Activated CD4-positive, alpha-beta T cell treated with anti-CD3 and anti-CD28 coated beads, Interleukin-2, amount 50 U/mL, for 16 hours (primary cell): ENCODE data around the gene CAMTA1.

ENCODE experiments used
- DNase-seq: peaks from one replicate; pipeline ENCODE4 v3.0.0-alpha.2; 2020

CAMTA1 gene

DNA sequence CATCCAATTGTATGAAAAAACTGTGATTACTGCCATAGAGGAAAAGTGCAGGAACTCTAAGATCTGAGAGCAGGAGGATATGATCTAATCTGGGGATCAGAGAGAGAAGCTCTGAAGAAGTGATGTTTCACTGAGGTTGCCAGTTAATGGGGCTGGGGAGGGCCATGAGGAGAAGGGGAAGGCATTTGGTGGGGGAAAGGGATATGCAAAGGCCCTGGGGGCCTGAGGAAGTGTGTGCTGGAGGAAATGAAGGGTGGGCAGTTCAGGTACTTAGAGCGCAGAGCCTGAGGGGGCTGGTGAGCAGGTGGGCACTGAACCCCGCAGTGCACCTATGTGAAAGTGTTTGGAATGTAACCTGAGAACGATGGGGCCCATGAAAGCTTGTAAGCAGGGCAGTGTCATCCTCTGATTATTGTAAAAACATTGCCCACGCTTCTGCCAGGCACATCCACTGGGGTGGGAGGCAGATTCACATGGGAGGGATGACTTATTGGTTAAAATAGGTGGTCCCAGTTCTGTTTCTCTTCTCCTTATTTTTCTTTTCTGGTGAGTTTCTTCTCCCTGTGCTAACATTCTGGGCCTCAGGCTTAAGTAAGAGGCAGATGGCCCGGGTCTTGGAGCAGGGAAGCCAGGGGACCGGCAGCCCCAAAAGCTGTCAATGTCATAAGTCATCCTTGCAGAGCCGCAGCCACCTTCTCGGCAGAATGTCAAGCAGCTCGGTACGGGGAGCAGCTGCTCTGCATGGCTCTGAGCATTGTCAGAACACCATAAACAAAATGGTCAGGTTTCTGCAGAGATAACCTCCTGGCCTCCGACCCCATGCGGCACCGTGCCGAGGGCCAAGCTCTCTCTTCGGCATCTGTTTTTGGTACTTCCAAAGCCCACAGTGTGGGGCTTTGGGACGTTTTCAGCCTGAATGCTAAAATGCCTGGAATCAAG lies 493.8 kb downstream of the CAMTA1 start:
- DNase-seq: no peak

DNA sequence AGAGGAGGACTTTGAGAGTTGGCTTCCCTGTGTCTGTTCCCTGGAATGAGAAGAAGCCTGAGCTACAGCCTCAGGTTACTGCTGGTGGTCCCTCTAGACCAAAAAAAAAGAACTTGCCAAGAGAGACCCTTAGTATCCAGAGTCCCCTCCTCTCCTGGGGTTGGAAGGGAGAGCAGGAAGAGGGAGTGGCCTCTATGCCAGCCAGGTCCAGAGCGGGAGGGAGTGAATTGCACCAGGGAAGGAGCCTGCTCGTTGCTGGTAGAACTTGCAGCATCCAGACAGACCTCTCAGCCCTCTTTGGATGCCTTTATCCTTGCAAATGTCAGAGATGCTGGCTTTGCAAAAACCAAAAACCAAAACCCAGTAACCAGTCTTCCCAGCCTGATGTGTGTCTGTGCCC lies 494.5 kb downstream of the CAMTA1 start:
- DNase-seq: no peak

DNA sequence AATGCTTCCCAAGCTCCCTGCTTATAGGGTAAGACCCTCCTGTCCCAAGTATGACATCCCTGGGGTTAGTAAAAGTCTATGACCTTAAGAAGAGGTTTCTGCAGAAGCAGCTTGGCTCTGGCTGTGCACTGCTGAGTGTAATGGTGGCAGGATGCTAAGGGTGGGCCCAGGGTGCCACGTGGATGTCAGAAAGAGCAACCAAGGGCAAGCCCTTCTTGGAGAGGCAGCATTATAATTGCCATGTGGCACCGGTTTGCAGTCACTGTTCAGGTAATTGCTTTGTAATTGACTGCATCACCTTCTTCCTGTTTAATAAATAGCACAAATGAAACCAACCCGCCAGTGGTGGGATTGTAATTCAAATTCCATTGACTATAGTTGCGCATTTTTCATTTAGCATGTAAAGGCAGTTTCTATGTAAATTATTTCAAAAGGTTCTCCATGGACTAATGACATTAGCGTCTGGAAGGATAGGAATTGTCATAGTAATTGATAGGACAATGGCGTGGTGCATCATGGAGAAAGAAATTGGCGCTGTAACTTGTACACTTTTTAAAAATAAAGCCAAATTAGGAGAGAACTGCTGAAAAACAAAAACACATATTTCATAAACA lies 495.2 kb downstream of the CAMTA1 start:
- no peak for DNase-seq

DNA sequence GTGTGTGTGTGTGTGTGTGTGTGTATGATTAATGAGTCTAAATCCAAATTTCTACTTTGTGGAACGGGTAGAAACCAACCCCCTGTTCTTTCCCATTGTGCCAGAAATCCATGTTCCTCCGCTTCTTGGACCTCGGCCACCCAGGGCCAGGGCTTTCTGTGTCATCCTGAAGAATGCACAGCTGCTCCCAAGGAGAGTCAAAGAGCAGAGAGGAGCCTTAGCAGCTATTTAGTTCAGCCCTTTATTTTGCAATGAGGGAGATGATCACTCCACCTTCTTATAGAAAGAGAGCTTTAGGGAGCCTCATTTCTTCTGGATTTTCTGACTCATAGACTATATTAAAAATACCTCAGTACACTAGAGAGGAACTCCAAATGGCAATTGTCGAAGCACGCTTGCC lies 496.6 kb downstream of the CAMTA1 start:
- no peak for DNase-seq

DNA sequence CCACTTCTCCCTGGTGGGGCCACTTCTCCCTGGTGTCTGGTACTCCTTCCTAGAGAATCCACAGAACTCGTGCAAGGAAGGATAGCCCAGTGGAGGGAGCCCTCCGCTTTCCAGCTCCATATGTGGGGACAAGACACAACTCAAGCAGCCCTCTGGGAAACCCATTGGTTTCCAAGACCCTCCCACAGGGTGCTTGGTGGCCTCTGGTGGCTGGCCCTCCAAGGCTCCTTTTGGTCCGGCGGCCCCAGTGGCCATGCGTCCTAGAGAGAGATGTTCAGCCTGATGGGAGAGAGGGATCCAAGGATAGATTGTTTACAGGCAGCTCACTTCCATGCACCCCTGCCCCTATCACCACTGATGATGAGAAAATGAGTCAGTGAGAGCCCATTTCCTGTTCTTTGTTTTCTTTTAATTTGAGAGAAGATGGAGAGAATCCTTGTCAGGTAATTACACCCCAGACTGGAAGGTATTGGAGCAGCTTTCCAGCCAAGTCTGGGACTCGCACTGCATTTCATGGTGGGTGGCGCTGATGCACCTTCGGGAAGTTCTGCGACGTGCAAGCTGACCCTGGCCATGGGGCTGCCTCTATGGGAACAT lies 499.7 kb downstream of the CAMTA1 start:
- no peak for DNase-seq

DNA sequence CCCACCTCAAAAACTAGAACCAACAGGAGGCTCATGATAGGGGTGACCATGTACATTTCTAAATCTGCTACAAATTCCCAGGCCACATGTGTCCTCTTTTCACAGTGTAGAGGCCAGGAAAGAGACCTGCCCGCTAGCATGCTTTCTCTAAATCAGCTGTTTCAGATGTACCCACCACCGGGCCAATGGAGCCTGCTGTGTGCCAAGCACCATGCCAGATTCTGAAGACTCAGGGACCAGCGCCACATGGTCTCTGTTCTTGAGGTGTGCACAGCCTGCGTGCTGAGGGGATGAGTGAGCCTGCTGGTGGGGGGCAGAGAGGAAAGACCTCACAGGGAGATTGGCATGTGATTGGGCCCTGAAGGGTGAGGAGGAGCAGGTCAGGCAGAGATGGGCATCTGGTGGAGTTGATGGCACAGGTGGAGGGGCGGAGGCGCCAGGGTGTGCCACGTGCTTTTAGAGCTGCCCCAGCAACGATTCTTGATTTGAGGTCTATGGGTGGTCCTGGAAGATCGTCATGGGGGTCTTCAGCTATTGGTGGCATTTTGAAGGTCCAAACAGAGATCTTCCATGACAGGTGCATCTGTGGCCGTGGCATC lies 500.7 kb downstream of the CAMTA1 start:
- no peak for DNase-seq

DNA sequence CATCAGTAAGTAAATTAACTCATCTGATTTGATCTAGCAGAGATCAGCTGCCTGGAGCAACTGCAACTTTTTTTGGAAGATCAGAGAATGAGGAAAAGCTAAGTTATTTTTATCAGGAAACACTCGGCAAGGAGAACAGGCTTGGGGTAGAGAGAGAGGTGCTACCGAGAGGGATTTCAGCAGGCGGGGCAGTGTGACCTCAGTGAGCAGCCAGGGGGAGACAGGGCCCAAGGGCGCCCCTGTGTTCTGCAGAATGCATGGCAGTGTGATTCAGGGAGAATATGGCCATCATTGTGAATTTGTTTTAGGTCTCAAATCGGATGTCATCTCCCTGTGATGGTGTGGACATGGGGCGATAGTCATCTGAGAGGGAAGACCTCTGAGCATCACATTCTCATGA lies 501.8 kb downstream of the CAMTA1 start:
- no peak for DNase-seq

DNA sequence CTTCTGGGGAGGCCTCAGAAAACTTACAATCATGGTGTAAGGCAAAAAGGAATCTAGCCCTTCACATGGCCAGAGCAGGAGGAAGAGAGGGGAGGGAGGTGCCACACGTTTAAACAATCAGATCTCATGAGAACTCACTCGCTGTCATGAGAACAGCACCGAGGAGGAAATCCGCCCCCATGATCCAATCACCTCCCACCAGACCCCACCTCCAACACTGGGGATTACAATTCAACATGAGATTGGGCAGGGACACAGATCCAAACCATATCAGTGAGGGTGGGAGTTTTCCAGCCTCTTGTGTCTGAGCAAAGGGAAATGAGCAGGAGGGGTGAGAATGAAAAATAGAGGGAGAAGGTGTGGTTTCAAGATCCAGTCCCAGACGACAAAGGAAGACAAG lies 503.7 kb downstream of the CAMTA1 start:
- no peak for DNase-seq

DNA sequence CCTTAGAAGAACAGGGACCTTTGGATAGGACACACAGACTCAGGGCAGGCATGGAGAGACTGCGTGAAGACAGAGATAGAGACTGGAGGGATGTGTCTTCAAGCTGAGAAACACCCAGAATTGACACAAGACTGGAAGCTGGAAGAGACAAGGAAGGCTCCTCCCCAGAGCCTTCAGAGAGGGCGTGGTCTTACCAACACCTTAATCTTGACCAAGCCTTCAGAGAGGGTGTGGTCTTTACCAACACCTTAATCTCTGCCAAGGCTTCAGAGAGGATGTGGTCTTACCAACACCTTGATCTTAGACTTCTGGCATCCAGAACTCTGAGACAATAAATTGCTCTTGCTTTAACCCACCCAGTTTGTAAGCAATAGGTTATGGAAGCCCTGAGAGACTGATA lies 504.4 kb downstream of the CAMTA1 start:
- DNase-seq: no peak

DNA sequence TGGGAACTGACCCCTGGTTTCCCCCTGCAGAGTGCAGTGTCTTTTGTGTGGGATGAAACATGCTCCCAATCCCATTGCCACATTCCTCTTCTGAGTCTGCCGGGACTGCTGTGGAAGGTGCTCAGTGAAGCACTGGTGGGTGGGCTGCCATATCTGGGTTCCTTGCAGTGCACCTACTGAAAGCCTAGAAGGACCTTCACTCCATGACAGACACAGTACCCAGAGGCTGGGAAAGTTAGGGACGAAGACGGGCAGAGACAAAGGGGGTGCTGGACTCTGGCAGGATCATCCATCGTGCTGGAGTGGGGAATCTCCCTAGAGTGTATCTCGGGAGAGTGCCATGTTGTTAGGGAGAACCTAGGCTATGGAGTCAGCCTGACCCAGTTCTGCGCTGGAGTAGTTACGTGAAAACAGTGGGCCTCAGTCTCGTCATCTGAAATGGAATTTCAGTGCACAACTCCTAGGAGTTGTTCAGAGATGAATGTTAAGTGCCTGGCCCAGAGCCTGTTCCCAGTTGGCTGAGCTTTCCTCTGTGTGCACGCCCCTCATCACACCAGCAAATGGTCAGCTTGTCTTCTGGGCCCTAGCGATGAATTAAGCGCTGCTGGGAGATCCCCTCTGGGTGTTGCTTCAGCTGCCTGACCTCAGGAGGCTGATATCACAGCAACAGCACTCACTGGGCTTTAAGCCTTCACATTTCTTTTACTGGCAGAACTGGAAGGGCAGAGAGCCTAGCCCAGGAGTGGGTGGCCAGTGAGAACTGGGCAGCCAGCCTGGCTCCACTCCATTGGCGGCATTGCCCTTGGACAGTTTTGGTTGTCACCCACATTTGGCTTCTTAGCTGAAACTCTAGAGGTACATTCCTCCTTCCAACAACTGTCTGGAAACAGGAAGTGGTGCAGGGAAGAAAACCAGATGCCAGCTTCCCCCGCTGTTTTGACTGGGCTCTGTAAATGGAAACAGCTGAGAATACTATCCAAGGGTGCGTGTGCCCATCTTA lies 506.0 kb downstream of the CAMTA1 start:
- no peak for DNase-seq

DNA sequence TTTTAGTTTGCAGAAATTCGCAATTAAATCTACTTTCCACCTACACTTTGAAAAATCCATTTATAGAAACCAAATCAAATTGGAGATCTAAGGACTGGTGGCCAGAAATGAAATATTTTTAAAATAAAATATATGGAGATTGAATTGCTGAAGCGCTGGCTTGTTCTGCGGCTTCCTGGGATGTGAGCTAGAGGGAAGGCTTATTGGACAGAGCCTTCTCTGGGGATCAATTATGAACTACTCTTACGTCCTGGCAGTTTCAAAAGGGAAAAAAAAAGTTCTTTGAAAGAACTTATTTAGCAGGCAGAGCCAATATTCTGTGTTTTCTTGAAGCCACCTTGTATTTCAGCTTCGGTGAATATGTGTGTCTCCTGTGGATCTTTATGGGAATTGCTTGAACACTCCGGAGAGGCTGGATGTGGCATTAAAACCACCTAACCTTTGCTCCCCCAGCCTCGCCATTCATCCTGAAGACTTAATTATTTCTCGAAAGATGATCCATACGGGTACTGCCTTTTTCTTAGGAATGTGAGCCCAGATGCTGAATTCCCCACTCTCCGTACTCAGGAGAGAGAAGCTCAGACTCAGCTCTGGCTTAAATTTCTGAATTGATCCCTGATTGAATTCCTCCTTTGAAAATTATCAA lies 506.9 kb downstream of the CAMTA1 start:
- no peak for DNase-seq

DNA sequence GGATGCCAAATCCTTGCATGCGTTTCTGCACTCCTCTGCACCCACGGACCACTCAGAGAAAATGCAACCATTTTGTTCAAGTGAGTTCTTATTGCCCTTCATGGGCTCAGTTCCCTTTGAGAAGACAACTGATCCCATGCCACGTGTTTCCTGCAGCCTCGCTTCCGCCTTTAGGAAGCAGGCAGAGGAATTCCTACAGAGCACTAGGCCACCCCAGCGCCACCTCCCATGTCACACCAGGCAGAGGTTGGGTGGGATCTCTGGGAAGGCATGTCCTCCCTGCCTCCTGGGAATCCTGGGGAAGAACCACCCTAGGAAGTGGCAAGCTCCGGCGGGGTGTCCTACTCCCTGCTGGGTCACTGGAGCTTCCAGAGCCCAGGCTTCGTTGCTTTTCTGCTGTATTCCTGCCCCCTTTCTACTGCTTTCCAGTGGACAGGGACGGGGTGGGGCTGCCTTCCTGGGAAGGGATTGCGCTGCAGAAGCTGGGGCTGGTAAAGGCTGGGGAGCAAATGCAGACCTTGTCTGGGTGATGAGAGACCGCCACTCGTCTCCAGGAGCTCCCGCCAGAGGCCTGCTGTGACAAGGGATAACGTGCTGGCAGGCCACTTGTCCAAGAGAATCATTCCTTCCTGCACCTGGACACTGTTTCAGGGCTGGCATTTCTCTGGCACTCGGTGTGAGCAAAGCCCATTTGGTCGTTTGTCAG lies 507.6 kb downstream of the CAMTA1 start:
- no peak for DNase-seq

DNA sequence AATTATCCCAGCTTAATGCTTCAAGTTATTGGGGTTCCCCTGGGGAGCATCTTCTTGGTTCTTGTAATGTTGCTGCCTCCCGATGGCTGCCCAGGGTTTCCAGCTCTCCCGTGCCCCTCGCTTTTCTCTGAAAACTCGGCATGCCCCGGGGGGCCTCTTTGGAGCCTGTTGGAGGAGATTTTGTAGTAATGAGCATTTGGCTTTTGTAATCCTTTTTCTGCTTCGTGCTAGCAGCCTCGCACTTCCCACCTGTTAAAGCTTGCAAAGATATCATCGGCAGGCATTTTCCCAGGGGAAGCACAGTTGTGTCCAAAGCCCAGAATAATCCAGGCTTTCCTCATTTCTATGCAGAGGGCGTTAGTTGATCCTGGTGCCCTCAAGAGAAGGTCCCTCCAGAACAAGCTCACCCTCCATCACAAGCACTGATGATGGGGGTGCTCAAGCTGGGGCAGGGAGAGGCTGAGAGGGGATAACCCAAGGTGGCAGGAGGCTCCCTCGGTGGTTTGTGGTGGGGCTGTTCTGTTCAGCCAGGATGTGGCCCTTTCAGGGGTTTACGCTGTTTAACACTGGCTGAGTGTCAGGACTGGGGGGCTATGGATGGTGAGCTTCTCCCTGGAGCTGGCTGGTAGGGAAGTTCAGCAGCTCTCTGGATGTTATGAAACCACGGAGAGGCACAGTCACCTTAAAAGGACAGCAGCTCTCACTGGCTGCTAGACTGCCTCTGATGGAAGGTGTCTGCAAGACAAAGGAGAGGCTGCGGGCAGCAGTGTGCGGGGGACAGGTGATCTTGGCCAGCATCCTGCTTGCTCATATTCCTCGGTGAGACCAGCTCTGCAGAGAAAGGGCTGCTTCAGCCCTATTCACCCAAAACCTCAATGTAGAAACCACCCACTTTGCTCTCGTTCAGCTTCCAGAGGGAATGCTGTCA lies 508.7 kb downstream of the CAMTA1 start:
- DNase-seq: no peak

DNA sequence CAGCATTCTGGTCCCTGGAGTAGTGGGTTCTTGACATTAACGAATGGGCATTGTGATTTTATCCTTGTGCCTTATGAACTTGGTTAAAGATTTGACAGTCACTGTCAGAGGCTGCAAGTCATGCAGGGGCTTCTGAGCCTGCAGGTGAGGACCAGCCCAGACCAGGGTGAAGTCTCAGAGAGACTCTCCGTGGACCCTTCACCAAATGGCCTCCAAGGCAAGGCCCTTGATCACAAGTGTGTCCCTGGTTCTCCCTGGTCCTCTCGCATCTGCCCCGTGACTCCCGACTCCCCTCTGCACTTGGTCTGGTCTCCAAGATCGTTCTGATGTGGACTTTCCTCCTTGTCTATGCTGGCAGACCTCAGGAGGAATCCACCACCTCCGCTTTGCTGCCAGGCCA lies 509.4 kb downstream of the CAMTA1 start:
- DNase-seq: no peak

DNA sequence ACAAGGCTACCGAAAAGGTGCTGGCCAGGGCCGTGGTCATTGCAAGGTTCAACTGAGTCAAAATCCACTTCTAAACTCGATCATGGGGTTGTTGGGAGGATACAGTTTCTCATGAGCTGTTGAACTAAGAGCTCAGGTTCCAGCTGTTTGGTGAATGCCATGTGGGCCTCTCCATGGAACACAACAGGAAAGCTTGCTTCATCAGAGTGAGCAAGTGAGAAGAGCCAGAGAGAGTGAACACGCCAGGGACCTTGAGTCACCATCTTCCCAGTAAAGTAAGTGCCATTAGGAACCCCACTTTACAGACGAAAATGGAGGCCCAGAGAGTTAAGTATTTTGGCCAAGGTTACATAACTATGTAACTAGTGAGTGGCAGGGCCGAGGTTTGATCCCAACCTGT lies 510.7 kb downstream of the CAMTA1 start:
- no peak for DNase-seq

DNA sequence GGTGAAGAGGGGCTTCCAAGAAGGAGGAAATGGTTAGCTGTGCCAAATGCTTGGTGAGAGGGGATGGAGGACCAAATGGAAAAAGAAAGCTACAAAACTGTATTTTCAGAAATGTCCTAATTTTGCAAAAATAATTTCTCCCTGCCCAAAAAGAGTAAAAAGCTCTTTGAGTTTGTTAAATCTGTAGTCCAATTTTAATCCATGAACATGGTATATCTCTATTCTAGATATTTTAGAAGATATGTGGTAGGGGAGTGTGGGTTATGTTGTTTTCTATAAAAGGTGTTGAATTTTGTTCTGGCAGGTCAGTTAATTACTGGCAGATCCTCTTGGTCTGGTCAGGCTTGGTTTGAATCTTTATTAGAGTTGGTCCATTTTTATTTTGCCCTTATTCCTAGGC lies 511.7 kb downstream of the CAMTA1 start:
- DNase-seq: no peak

DNA sequence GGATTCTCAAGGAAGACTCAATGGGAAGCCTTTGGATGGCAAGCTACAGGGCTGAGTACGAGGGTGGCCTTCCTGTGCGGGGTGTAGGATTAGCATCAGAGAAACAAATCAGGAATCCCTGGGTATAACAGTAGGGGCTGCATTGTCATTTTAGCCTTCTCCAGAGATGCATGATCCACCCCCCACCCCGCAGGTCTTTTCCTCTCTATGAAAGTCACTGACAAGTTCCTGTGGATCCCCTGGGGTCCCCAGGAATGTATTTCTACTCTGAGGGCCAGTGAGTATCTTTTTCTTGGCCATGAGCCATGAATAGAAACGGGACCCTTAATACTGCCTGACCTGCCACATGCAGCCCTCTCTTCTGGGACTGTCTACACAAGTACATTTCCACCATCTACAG lies 512.9 kb downstream of the CAMTA1 start:
- no peak for DNase-seq

DNA sequence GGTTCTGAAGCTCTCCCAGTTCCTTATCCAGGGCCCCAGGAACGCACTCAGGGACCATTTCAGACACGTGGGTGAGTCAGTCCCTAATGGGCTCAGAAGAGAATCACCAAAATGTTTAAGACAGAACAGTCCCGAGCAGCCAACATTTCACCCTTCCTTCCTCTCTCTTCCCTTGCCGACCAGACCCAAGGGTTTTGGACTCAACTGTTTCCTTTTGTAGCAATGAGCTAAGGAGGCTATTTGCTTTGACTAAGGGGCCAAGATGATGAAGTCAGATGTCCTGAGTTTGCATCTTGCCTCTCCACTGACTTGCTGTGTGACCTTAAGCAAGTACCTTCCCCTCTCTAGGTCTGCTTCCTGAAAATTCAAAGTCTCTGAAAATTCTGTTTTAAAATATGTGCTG lies 513.5 kb downstream of the CAMTA1 start:
- no peak for DNase-seq

DNA sequence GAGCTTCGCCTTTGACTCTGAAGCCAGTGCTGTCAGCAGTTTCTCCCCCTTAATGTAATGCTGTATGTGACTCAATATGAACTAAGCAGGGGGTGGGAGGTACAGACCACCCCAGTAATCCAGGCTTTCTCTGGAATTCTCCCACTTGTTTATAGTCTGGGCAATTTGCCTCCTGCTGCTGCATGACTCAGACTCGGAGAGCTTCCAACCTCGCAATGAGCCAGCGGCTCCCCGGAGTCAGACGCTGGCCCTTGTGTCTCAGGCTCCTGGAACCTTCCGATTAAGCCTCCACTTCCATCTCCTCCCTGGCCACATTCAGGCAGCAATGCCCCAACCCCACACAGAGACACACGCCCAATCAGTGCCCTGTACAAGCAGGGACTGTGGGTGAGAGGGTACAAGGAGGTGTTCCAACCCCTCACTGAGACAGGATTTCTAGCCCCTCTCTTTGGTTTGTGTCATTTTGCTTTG lies 514.1 kb downstream of the CAMTA1 start:
- no peak for DNase-seq

DNA sequence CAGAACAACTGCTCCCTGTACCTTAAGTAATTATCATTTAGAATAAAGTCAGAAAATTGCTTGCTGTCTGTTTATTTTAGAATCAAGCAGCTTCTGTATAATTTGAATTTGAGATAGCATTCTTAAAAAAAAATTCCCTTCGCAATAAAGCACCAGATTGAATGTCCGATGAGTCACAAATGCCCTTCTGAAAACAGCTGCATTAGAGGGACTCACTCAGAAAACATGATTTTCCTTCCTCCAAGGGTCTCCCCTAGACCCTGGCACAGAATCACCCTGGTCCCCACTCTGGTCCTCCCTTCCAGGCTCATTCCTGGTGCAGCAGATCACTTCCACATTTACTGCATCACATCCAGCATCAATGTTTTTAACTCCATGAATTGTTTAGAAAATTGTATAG lies 514.7 kb downstream of the CAMTA1 start:
- DNase-seq: no peak
